T-helper 2 cell treated with Interferon-gamma antibody and Interleukin-4, amounts not matched to agents 5 μg/mL and 100 μg/mL, for 36 hours (primary cell): Measurements from ENCODE around the gene SLC43A3.
"Not testable (repeated sequence)": the region's sequence is repeated elsewhere in the genome, so short reads cannot be mapped to it uniquely, and the experiment has no call there.

Source experiments
- DNase-seq: peaks from one replicate; pipeline ENCODE4 v3.0.0; 2021; ENCODE audit warnings: low spot score
- H3K27ac Mint-ChIP-seq: one replicate; pipeline ENCODE4 v1.8.0; 2021; ENCODE audit warnings: mild to moderate bottlenecking, mixed read lengths
- H3K27me3 Mint-ChIP-seq: one replicate; pipeline ENCODE4 v1.8.0; 2021; ENCODE audit warnings: low read depth, mixed read lengths
- H3K36me3 Mint-ChIP-seq: one replicate; pipeline ENCODE4 v1.8.0; 2021; ENCODE audit warnings: low read depth, mixed read lengths
- H3K4me1 Mint-ChIP-seq: one replicate; pipeline ENCODE4 v1.8.0; 2021; ENCODE audit warnings: low read depth, mixed read lengths
- H3K4me3 Mint-ChIP-seq: one replicate; pipeline ENCODE4 v1.8.0; 2022; ENCODE audit warnings: mild to moderate bottlenecking, moderate library complexity, mixed read lengths
- H3K9me3 Mint-ChIP-seq: one replicate; pipeline ENCODE4 v1.8.0; 2021; ENCODE audit warnings: mixed read lengths

SLC43A3 gene

GRCh38 chr11:57446055-57446454 is 19.1 kb upstream of the SLC43A3 start:
- H3K36me3 Mint-ChIP-seq = no peaks in the 10 kb centered on the region
- peaks cover 19% of the 10 kb centered on the region for H3K27me3 Mint-ChIP-seq
- H3K27ac Mint-ChIP-seq = no peak overlapping the region
- no peaks in the 10 kb centered on the region for H3K4me1 Mint-ChIP-seq
- H3K4me3 Mint-ChIP-seq = no peak overlapping the region
- no peak for DNase-seq
- H3K9me3 Mint-ChIP-seq = no peaks in the 10 kb centered on the region

GRCh38 chr11:57445122-57445394 is 18.1 kb upstream of the SLC43A3 start:
- H3K4me1 Mint-ChIP-seq, DNase-seq, H3K27ac Mint-ChIP-seq, H3K9me3 Mint-ChIP-seq, H3K36me3 Mint-ChIP-seq, H3K4me3 Mint-ChIP-seq: not testable (repeated sequence)
- peaks cover 13% of the 10 kb centered on the region for H3K27me3 Mint-ChIP-seq

DNA sequence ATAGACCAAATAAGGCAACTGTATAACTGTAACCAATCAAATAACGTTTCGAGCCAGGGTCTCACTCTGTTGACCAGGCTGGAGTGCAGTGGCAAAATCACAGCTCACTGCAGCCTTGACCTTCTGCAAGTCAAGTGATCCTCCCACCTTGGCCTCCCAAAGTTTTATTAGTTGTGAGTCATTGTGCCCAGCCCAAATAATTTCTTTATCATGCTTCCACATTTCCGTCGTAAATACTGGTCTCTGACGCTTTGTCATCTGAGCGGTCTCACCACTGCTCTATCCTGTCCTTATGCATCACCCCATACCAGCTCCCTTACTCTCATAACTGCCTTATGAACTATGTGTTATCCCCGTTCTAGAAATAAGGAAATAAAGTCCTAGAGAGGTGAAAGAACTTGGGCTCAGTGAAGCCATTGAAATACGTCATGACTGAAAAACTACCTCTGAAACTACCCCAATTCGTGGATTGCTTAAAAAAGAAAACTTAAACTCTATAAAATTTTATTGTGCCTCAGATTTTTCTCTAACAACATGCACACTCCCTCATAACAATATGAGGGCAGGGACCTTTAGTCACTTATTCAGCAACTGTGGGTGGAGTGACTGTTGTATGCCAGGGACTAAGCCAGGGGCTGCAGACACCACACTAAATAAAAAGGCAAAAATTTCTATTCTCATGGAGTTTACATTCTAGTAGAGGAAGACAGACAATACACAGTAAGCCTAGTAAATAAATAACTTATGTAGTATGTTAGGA is 17.6 kb upstream of the SLC43A3 start:
- Mint-ChIP-seq H3K4me3 (no peak overlapping the region), H3K27me3 (peaks cover 8% of the 10 kb centered on the region), H3K36me3 (no peaks in the 10 kb centered on the region), H3K27ac (no peak overlapping the region), H3K4me1 (no peaks in the 10 kb centered on the region), H3K9me3 (no peaks in the 10 kb centered on the region)
- DNase-seq = no peak

- Mint-ChIP-seq H3K36me3 (no peaks in the 10 kb centered on the region), H3K4me1 (no peaks in the 10 kb centered on the region), H3K27me3 (peaks cover 4% of the 10 kb centered on the region), H3K27ac (no peak overlapping the region), H3K4me3 (no peak overlapping the region), H3K9me3 (no peaks in the 10 kb centered on the region)
- DNase-seq = no peak
Observed at GRCh38 chr11:57440744-57441414, 14.0 kb upstream of the SLC43A3 start.

DNA sequence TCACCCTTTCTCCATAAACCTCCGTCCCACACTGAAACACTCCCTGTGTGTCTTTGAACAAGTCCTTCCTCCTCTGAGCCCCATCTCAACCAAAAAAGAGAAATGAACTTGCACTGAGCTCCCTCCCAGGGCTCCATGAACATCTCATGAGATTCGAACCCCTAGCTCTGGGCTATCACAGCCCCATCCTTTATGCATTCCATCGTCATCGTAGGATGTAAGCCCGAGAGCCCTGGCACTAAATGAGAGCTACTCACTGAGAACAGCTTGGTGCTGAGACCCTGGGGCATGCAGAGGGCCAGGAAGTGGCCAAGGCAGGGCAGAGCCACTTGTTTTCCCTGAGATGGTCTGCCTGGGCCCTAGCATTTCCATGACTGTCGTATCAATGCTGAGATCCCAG is 12.9 kb upstream of the SLC43A3 start:
- Mint-ChIP-seq H3K27ac (no peak overlapping the region), H3K36me3 (no peaks in the 10 kb centered on the region), H3K4me1 (no peaks in the 10 kb centered on the region), H3K4me3 (no peak overlapping the region), H3K27me3 (peaks cover under 1% of the 10 kb centered on the region), H3K9me3 (no peaks in the 10 kb centered on the region)
- no peak for DNase-seq

DNA sequence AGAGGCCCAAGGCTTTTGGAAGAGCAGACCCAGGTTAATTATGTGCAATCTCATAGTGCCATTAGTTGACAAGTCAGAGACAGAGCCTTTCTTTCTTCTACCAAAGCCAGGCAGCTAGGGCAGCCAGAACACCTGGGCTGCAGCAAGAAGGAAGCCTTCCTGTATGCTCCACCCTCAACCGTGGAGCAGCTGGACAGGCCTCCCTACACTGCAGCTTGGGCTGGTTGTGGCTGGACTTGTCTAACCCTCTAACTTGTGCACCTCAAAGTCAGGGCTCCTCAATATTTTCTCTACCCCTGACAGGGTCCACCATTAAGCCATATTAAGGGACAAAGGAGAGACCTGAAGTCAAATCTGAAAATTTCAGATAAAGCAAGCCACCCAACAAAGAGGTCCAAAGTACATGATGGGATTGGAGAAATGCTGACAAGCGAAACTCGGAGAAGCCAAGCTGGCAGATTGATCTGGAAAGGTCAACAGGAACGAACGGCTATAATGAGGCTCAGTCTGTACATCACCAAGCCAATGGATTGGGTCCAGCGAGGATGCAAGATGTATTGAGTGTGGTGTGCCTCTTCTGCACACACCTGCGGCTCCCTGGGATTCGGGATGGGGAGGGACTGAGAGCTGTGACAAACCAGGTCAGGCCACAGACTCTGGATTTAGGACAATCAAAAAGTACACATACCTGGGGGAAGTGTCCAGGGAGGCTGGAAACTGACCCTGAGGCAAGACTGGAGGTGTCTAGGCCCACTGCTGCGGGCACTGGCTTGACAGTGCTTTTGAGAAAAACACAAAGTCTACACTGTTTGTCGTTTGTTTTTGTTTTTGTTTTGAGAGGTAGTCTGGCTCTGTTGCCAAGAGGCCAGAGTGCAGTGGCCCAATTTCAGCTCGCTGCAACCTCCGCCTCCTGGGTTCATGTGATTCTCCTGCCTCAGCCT is 11.7 kb upstream of the SLC43A3 start:
- Mint-ChIP-seq H3K4me1 (no peaks in the 10 kb centered on the region), H3K27me3 (no peaks in the 10 kb centered on the region), H3K27ac (no peak overlapping the region), H3K36me3 (no peaks in the 10 kb centered on the region), H3K9me3 (no peaks in the 10 kb centered on the region), H3K4me3 (no peak overlapping the region)
- no peak for DNase-seq

- DNase-seq = no peak
- Mint-ChIP-seq H3K4me1 (peaks cover 8% of the 10 kb centered on the region), H3K36me3 (no peaks in the 10 kb centered on the region), H3K27me3 (no peaks in the 10 kb centered on the region), H3K4me3 (no peak overlapping the region), H3K9me3 (no peaks in the 10 kb centered on the region), H3K27ac (no peak overlapping the region)
Observed at GRCh38 chr11:57436031-57436430, 9.1 kb upstream of the SLC43A3 start.

DNA sequence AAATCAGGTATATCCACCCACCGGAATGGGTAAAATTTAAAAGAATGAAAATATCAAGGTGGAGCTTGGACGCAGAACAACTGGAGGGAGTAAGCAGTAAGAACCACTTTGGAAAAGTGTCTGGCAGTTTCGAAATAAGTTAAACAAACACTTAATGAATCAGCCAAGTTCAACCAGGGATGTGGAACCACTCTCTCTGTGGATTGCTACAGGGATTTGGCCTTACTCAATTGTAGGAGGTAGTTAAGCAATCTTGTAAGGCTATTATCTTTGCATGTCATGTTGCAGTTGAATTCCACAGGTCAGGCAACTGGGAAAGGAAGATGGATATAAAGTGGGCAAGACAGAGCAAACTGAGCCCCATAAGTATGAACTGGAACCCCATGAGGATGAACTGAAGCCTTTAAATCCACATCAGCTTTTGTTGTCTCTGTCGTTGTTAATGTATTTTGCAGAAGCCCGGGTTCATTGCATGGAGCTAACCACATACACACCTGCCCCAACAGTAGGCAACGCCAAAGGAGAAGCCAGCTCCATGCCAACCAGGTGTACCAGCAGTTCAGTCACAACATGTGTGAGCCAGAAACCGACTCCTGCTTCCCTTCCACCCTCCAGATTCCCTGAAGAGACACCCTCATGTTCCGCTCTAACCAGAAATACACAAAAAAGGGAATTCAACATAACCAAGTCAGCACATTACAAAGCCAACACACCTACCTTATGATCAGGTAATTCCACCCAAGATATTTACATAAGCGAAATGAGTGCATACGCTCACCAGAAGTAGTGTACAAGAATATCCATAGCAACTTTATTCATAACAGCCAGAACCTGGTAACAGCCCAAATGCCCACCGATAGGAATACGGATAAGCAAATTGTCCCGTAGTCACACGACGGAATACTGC is 8.0 kb upstream of the SLC43A3 start:
- H3K27ac Mint-ChIP-seq = no peak overlapping the region
- H3K27me3 Mint-ChIP-seq = no peaks in the 10 kb centered on the region
- no peaks in the 10 kb centered on the region for H3K36me3 Mint-ChIP-seq
- no peaks in the 10 kb centered on the region for H3K9me3 Mint-ChIP-seq
- no peak overlapping the region for H3K4me3 Mint-ChIP-seq
- peaks cover 8% of the 10 kb centered on the region for H3K4me1 Mint-ChIP-seq
- no peak for DNase-seq

GRCh38 chr11:57432714-57433163 is 5.8 kb upstream of the SLC43A3 start:
- Mint-ChIP-seq H3K36me3 (no peaks in the 10 kb centered on the region), H3K9me3 (no peaks in the 10 kb centered on the region), H3K4me1 (peaks cover 8% of the 10 kb centered on the region), H3K27me3 (no peaks in the 10 kb centered on the region), H3K27ac (no peak overlapping the region), H3K4me3 (no peak overlapping the region)
- peak; percentile 52 for DNase-seq

DNA sequence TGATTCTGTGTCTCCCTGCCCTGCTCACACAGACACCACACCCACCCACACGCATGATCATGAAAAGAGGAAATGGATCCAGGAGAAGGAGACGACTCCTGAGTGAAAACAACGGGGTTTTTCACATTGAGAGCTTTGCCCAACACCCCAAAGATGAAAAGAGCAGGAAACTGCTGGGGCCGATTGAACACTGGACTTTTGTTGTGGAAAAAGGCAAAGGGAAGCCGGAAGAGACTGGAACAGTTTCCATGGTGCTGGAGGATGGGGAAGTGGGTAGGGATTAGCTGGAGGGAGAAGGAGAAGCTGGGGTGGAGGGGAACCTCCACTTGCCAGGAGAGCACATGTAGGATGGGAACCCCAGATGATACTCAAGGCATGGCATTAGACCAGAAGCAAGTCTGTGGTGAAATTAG is 5.2 kb upstream of the SLC43A3 start:
- Mint-ChIP-seq H3K9me3 (no peaks in the 10 kb centered on the region), H3K27ac (no peak overlapping the region)

GRCh38 chr11:57430952-57431351 is 4.0 kb upstream of the SLC43A3 start:
- no peak overlapping the region for H3K27ac Mint-ChIP-seq
- no peak overlapping the region for H3K4me3 Mint-ChIP-seq
- H3K27me3 Mint-ChIP-seq = no peaks in the 10 kb centered on the region
- H3K4me1 Mint-ChIP-seq = peaks cover 20% of the 10 kb centered on the region
- H3K9me3 Mint-ChIP-seq = no peaks in the 10 kb centered on the region
- DNase-seq = no peak
- H3K36me3 Mint-ChIP-seq = peaks cover 6% of the 10 kb centered on the region

More for the DNA sequence above, 5.2 kb upstream of the SLC43A3 start:
- H3K27me3 Mint-ChIP-seq = no peaks in the 10 kb centered on the region
- no peak overlapping the region for H3K4me3 Mint-ChIP-seq
- H3K4me1 Mint-ChIP-seq = peaks cover 14% of the 10 kb centered on the region
- H3K36me3 Mint-ChIP-seq = no peaks in the 10 kb centered on the region
- no peak for DNase-seq

DNA sequence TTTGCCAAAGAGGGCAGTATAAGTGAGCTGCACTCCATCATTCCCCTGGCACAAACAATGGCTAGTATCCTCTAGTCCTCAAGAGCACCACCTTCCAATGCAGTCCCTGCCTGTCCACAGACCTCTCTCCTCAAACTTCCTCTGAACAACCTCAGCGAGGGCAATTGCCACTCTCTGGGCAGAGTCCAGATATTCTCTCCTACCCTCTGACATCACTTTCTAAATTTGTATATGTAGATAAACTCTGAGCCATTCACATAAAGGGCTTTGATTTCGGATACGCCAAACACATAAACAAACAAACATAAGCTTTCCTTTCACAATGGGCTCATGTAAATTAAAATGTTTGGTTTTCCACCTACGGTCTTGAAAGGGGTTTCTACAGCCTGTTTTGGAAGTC is 3.0 kb upstream of the SLC43A3 start:
- H3K27ac Mint-ChIP-seq = no peak overlapping the region
- peaks cover 10% of the 10 kb centered on the region for H3K36me3 Mint-ChIP-seq
- H3K9me3 Mint-ChIP-seq = no peaks in the 10 kb centered on the region
- peaks cover 26% of the 10 kb centered on the region for H3K4me1 Mint-ChIP-seq
- no peaks in the 10 kb centered on the region for H3K27me3 Mint-ChIP-seq
- H3K4me3 Mint-ChIP-seq = no peak overlapping the region
- DNase-seq = no peak

DNA sequence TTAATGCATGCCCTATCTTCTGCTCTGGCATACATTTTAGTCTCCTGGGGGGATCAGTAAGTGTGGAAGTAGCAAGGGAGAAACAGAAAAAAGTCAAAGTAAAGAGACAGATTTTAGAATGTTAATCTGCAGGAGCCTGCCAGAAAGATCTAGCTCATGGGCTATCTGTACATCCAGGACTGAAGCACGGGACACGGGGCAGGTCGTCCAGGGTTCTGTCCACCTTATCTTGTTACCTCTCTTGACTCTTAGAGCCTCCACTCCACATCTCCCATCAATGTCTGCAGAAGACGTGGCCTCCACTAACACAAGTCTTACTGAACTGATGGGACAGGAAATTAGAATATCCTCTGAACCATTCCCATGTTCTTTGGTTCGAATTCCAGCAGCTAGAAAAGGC is 1.7 kb upstream of the SLC43A3 start:
- Mint-ChIP-seq H3K4me1 (peaks cover 36% of the 10 kb centered on the region), H3K4me3 (no peak overlapping the region), H3K27ac (no peak overlapping the region), H3K36me3 (peaks cover 20% of the 10 kb centered on the region), H3K9me3 (no peaks in the 10 kb centered on the region), H3K27me3 (no peaks in the 10 kb centered on the region)
- no peak for DNase-seq
